ENCODE results near the gene PCP4L1. TPM values are rescaled to one million over a fixed set of nuclear protein-coding genes. Genes with fewer than 3 reads are reported as not detected.
"Not testable (repeated sequence)": the region's sequence is repeated elsewhere in the genome, so short reads cannot be mapped to it uniquely, and the experiment has no call there.

The PCP4L1 gene
- total RNA-seq, 2 experiments from 2014 or later = 0.39 to 0.80 TPM

DNA sequence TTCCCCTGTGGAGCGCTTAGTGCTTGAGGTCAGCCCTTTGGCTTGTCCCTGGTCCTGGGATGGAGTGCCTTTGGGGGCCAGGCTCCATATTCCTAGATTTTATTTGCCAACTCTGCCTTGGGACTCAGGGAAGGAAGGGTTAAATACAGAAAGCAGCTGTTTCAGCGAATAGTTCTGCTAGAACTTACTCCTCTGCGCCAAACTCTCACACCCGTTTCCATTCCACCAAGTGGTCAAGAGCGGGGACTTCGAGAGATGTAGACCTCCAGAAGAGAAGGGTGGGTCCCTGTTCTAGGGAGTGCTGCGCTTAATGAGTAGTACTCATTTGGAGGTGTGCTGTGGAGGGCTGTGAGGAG, 33.4 kb upstream of the PCP4L1 start:
- Mint-ChIP-seq H3K9me3 (no peaks in the 10 kb centered on the region), H3K27me3 (no peaks in the 10 kb centered on the region), H3K27ac (peak overlapping the region; percentile 82), H3K36me3 (peaks cover 13% of the 10 kb centered on the region), H3K4me1 (peaks cover 37% of the 10 kb centered on the region), H3K4me3 (peak overlapping the region; percentile 50)
- DNase-seq = no peak

DNA sequence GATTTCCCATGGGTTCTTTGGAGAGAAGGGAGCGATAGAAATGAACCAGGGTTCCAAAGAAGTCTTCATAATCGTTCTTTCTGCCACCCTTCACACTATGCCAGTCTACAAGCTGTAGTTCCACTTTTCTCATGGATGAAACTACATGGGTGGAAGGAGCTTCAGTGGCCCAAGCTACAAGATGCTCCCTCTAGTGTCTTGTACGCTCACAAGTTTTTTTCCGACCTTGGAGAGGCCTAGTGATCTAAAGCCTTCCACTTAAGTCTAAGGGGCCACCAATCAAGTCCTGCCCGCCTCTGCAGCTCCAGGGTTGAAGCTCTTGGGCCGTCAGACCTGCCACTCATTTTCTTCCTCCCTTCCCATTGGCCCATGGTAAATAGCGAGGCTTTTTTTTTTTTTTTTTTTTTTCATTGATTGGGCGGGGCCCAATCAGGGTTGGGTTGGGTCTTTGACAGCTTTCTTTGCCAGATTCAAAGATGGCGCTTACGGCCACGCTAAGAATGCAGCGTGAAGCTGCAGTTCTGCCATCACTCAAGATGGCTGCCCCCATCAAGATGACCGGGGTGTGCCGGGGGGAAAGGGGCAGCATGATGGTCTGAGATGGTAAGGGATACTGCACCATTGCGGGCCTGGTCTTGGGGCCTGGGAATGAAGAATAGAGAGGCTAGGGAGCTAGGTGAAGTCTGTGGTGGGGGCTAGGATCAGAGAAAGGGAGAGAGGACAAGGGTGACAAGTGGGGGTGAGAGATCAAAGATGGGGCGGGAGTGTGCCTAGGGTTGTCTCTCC, 32.8 kb upstream of the PCP4L1 start, which contains the start of gene TOMM40L:
Gene TOMM40L, plus strand, starts transcription at position 527 of the 786 bp plus-strand sequence. CDS start 430 bp downstream, outside the sequence.
- Mint-ChIP-seq H3K4me1 (peaks cover 35% of the 10 kb centered on the region), H3K9me3 (no peaks in the 10 kb centered on the region), H3K27ac (peak within 1 kb of the TSS; percentile 96), H3K27me3 (no peaks in the 10 kb centered on the region), H3K4me3 (peak within 1 kb of the TSS; percentile 95), H3K36me3 (peaks cover 13% of the 10 kb centered on the region)
- DNase-seq = peak; percentile 88

DNA sequence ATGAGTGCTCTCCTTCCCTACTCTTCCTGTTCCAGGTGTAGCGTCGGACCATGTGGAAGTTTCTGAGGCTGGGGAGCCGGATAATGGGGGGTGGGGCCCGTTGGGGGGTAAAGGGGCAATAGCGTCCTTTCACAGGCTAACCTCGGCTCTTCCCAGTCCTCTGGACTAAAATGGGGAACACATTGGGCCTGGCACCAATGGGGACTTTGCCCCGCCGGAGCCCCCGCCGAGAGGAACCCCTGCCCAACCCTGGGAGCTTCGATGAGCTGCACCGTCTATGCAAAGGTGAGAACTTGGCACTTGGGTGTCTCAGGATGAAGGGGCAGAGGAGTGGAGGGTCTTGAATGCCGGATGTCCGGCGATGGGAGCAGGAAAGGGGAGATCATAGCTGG, 32.2 kb upstream of the PCP4L1 start:
- DNase-seq = no peak
- Mint-ChIP-seq H3K4me1 (peaks cover 32% of the 10 kb centered on the region), H3K4me3 (peak overlapping the region; percentile 95), H3K27me3 (no peaks in the 10 kb centered on the region), H3K9me3 (no peaks in the 10 kb centered on the region), H3K27ac (peak overlapping the region; percentile 96), H3K36me3 (peaks cover 13% of the 10 kb centered on the region)

DNA sequence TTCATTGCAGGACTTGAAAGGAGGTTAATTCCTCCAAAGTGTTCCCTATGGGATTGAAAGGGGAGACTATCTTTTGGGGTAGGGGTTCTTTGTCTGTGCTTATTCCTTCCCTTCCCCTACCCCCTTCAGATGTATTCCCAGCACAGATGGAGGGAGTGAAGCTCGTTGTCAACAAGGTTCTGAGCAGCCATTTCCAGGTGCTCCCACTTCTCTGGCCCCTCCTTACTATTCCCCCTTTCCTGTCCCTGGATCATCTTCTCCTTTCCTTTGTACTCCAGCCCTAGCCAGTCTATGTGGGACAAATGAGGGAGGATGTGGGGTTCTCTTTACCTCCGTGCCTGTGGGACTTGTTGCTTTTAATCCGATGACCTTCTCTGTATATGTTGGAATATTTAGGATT, 31.8 kb upstream of the PCP4L1 start:
- Mint-ChIP-seq H3K4me3 (peak overlapping the region; percentile 95), H3K27me3 (no peaks in the 10 kb centered on the region), H3K36me3 (peaks cover 13% of the 10 kb centered on the region), H3K4me1 (peaks cover 31% of the 10 kb centered on the region), H3K27ac (peak overlapping the region; percentile 96), H3K9me3 (no peaks in the 10 kb centered on the region)
- no peak for DNase-seq

DNA sequence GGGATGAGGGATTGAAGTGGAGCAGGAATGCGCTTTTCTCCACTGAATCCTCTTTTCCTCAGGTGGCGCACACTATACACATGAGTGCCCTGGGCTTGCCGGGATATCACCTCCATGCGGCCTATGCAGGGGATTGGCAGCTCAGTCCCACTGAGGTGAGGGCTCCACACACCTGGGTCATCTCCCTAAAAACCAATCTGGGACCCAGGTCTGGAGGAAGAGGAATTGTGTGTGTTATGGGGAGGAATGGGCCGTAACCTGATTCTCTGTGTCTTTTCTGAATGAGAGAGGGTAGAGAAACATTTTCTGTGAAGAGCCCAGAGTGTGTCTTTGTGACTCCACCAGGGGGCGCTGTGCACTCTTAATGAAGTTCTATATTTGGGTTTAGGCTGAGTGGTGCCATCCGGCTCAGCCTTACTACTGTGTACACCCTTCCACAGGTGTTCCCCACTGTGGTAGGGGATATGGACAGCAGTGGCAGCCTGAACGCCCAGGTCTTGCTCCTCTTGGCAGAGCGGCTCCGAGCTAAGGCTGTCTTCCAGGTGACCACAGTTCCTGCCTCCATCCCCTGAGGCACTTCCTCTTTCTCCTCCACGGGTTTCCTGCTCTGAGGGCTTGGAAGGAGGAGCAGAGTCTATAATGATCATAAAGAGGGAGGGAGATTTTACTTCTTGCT, 31.2 kb upstream of the PCP4L1 start:
- peak overlapping the region; percentile 96 for H3K27ac Mint-ChIP-seq
- H3K4me3 Mint-ChIP-seq = peak overlapping the region; percentile 95
- DNase-seq = peak; percentile 81
- H3K4me1 Mint-ChIP-seq = peaks cover 27% of the 10 kb centered on the region
- H3K9me3 Mint-ChIP-seq = no peaks in the 10 kb centered on the region
- H3K36me3 Mint-ChIP-seq = peaks cover 13% of the 10 kb centered on the region
- no peaks in the 10 kb centered on the region for H3K27me3 Mint-ChIP-seq

DNA sequence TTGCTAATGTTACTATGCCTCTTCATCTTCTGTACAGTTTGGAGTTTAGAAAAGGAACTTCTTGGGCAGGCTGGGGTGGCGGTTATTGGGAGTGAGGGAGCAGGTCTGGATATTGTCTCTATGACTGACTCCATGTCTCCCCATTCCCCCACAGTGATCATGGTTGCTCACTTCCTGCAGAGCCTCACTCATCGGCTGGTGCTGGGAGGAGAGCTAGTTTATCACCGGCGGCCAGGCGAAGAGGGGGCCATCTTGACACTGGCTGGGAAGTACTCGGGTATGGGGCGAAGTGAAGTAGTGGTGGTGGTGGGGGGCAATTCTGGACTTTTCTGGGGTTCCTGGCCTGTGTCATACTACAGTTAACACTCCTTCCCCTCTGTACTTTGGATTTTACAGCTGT, 30.5 kb upstream of the PCP4L1 start:
- no peak overlapping the region for H3K27ac Mint-ChIP-seq
- H3K4me1 Mint-ChIP-seq = peaks cover 27% of the 10 kb centered on the region
- peaks cover 13% of the 10 kb centered on the region for H3K36me3 Mint-ChIP-seq
- H3K27me3 Mint-ChIP-seq = no peaks in the 10 kb centered on the region
- peak overlapping the region; percentile 95 for H3K4me3 Mint-ChIP-seq
- no peaks in the 10 kb centered on the region for H3K9me3 Mint-ChIP-seq
- DNase-seq = no peak

DNA sequence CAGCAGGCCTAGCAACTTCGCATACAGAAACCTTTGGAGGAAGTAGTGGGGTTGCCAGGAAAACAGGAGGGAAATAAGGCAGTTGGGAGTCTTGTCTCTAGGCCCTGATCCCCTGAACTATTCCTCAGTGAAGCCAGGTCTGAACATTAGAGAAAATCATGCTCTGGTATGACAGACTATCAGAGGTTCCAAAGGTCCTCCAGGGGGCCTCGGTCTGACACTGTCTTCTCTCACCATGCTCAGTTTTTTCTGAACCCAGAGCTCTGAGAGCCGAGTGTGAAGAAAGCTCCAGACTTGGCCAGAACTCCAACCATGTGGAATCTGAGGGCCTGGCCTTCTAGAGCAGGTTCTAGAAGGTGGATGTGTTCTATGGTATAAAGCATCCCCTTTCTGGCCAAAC, 28.6 kb upstream of the PCP4L1 start:
- no peak overlapping the region for H3K4me3 Mint-ChIP-seq
- DNase-seq = no peak
- no peaks in the 10 kb centered on the region for H3K27me3 Mint-ChIP-seq
- peaks cover 23% of the 10 kb centered on the region for H3K4me1 Mint-ChIP-seq
- H3K36me3 Mint-ChIP-seq = peaks cover 13% of the 10 kb centered on the region
- H3K27ac Mint-ChIP-seq = no peak overlapping the region
- no peaks in the 10 kb centered on the region for H3K9me3 Mint-ChIP-seq

DNA sequence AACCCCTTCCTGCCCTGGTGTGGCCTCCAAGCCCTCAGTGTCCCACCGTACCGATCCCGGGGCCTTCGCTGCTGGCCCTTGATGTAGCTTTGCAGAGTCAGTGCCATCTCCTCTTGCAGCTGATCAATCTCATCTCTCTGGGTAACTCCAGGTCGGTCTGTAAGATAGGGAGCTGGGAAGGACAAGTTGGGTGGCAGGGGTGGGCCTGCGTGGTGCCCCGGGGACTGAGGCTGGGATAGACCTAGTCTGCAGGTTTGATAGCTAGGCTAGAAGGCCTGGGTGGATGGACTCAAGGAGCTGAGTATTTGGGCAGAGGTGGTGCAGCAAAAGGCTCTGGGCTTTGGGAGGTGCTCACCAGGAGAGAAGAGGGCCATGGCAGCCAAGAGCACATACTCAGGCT, 27.8 kb upstream of the PCP4L1 start:
- H3K9me3 Mint-ChIP-seq = no peaks in the 10 kb centered on the region
- H3K4me3 Mint-ChIP-seq = no peak overlapping the region
- peaks cover 17% of the 10 kb centered on the region for H3K4me1 Mint-ChIP-seq
- no peaks in the 10 kb centered on the region for H3K27me3 Mint-ChIP-seq
- H3K27ac Mint-ChIP-seq = peak overlapping the region; percentile 14
- DNase-seq = no peak
- H3K36me3 Mint-ChIP-seq = peaks cover 13% of the 10 kb centered on the region

DNA sequence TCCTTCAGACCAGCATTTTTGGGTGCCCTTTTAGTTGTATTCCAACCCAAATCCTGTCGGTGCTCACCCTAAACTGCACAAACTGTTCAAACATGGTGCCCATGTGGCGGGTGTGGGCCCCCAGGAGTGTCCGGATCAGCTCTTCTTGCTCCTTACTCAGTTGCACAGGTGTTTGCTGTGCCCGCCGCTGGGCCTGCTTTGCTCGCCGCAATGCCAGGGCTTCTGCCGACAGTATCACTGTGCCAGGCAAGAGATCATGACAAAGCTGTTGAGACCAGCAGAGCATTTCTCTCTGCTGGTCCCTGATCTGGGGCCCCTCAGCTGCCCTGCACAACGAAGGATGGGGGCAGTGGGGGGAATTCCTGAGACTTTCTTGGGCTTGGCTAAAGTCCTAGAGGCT, 25.4 kb upstream of the PCP4L1 start:
- no peak for DNase-seq
- H3K4me3 Mint-ChIP-seq = no peak overlapping the region
- peaks cover 7% of the 10 kb centered on the region for H3K36me3 Mint-ChIP-seq
- no peaks in the 10 kb centered on the region for H3K9me3 Mint-ChIP-seq
- H3K27me3 Mint-ChIP-seq = no peaks in the 10 kb centered on the region
- no peaks in the 10 kb centered on the region for H3K4me1 Mint-ChIP-seq
- no peak overlapping the region for H3K27ac Mint-ChIP-seq

DNA sequence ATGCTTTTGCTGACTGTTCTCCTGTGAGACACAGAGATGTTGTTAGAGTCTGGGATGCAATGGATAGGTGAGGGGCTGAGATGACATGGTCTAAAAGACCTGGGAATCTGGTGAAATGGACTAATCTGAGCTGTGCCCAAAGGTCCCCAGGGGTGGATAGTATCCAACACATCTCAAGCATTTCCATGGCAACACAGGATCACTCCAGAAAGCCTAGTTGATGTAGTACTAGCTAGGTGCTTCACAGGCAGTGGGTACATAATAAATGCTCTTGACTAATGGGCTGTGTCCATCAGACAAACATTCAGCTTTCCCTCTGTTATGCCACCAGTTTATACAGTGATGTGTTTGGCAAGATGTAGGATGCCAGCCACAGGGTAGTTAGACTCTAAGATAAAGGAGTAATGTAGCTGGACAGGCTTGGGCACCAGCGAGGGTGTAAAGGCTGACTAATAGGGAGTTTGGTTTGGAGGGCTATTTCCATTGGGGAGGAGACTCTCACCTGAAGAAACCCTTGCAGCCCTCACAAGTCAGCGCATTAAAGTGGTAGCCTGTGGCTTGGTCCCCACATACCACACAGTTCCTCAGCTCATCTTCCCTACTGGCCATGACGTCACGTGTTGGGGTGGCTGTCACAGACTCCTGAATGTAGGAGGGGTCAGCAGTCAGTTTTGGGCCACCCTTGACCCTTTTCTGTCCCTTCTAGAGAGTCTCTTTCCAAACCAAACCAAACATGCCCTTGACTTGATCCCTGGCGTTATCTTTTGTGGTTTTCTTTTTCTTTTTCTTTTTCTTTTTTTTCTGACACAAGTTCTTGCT, 22.4 kb upstream of the PCP4L1 start:
- Mint-ChIP-seq H3K27me3 (no peaks in the 10 kb centered on the region), H3K4me3 (no peak overlapping the region), H3K4me1 (no peaks in the 10 kb centered on the region), H3K9me3 (no peaks in the 10 kb centered on the region), H3K36me3 (no peaks in the 10 kb centered on the region), H3K27ac (no peak overlapping the region)
- DNase-seq = no peak

DNA sequence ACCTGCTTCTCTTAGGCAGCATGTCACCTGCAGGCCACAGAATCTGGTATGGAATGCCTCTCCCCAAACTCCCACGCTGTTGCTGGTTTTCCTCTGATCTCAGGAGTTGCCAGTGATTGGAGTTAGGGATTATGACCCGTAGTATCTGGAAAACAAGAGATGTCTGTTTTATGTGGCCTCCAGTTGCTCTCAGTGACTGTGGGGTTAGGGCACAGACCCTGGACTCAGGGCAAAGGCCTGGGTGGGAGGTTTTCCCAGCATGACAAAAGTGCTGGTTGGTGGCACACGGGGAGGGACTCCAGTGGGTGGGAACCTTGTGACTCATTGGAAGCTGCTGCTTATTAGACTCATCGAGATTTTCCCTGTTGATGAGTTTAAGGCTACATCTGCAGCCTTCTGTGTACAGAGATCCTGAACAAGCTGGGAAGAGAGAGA, 20.5 kb upstream of the PCP4L1 start, which contains the start of gene NR1I3:
Gene NR1I3, minus strand, starts transcription at position 165 of the 435 bp plus-strand sequence. CDS start 1,638 bp downstream, outside the sequence.
- DNase-seq = no peak
- no peaks in the 10 kb centered on the region for H3K27me3 Mint-ChIP-seq
- no peak within 1 kb of the TSS for H3K27ac Mint-ChIP-seq
- no peak within 1 kb of the TSS for H3K4me3 Mint-ChIP-seq
- H3K9me3 Mint-ChIP-seq = no peaks in the 10 kb centered on the region
- H3K36me3 Mint-ChIP-seq = no peaks in the 10 kb centered on the region
- no peaks in the 10 kb centered on the region for H3K4me1 Mint-ChIP-seq

DNA sequence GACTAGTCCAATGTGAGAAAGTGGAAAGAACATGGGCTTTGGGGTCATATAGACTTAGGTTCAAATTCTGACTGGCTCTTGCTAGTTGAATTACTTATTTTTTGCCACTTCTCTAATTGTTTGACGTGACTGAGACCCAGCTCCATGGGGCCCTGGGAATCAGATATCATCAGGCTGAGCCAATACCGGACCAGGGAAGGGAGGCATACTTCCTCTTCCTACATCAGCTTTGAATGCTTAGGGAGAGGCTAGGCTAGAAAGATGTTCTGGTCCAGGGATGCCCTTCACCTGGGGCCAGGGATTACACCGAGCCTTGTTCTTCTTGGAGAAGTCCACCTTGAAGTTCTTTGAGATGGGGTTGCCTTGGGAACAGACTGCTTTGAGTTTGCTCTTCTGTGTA, 16.9 kb upstream of the PCP4L1 start:
- Mint-ChIP-seq H3K4me3 (no peak overlapping the region), H3K27ac (no peak overlapping the region), H3K4me1 (no peaks in the 10 kb centered on the region), H3K27me3 (no peaks in the 10 kb centered on the region), H3K9me3 (no peaks in the 10 kb centered on the region), H3K36me3 (no peaks in the 10 kb centered on the region)
- no peak for DNase-seq

DNA sequence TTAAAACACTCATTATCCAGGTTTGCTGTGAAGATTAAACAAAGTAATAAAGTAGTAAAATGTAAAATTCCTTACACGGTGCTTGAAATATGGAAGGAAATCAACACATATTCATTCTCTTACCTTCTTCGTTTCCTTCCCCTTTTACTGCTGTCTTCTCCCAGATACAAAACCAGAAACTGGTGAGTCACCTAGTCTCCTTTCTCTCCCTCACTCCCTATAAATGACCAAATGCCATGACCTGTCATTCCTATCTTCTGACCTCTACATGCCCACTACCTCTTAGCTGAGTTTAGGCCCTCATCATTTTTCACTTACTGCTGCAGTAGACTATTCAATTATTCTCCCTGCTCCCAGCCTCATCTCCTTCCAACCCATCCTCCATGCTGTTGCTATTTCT, 16.2 kb upstream of the PCP4L1 start:
- Mint-ChIP-seq H3K36me3 (no peaks in the 10 kb centered on the region), H3K4me1 (no peaks in the 10 kb centered on the region), H3K27me3 (no peaks in the 10 kb centered on the region), H3K4me3 (no peak overlapping the region), H3K9me3 (no peaks in the 10 kb centered on the region), H3K27ac (no peak overlapping the region)
- DNase-seq = no peak

DNA sequence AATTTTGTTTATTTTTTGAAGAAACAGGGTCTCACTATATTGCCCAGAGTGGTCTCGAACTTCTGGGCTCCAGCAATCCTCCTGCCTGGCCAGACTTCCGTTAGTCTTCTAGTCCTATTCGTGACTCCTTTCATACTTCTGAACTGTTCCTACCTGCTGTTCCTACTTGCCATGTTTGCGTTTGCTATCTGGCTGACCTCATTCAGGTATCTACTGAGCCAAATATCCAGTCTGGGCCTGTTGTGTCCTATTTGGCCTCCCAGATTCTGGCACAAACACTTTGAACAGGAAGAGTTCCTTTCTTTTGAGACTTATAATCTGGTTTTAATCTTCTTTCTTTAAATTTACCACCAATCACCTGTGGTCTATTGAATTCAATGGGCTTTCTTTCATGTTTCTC, 13.7 kb upstream of the PCP4L1 start:
- Mint-ChIP-seq H3K36me3 (peaks cover 2% of the 10 kb centered on the region), H3K4me3 (no peak overlapping the region), H3K27ac (no peak overlapping the region), H3K27me3 (no peaks in the 10 kb centered on the region), H3K4me1 (no peaks in the 10 kb centered on the region), H3K9me3 (peaks cover 1% of the 10 kb centered on the region)
- DNase-seq = no peak

DNA sequence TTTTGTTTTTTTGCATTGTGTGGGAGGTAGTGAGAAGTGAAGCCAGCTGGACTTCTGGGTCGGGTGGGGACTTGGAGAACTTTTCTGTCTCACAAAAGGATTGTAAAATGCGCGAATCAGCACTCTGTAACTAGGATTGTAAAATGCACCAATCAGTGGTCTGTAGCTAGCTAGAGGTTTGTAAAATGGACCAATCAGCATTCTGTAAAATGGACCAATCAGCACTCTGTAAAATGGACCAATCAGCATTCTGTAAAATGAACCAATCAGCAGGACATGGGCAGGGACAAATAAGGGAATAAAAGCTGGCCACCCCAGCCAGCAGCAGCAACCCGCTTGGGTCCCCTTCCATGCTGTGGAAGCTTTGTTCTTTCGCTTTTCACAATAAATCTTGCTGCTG, 8.4 kb upstream of the PCP4L1 start:
- not testable (repeated sequence) for H3K4me3 Mint-ChIP-seq, H3K27ac Mint-ChIP-seq, H3K4me1 Mint-ChIP-seq, DNase-seq, H3K36me3 Mint-ChIP-seq, H3K27me3 Mint-ChIP-seq, H3K9me3 Mint-ChIP-seq

Data from activated naive CD8-positive, alpha-beta T cell treated with anti-CD3 and anti-CD28 coated beads for 36 hours (primary cell).